HG03060 (cell line): ENCODE results near the gene CA5B.
"Not testable (repeated sequence)": the region's sequence is repeated elsewhere in the genome, so short reads cannot be mapped to it uniquely, and the experiment has no call there.

Source experiments
- ATAC-seq: cut with Tn5 transposase; IDR thresholded peaks from one replicate; pipeline ENCODE4 v1.9.1; 2021; ENCODE audit warnings: low read depth, moderate number of reproducible peaks; ENCODE audit not compliant: unreplicated experiment

Gene CA5B

GRCh38 chrX:15812192-15812938 is 74.3 kb downstream of the CA5B start:
- no peak for ATAC-seq

DNA sequence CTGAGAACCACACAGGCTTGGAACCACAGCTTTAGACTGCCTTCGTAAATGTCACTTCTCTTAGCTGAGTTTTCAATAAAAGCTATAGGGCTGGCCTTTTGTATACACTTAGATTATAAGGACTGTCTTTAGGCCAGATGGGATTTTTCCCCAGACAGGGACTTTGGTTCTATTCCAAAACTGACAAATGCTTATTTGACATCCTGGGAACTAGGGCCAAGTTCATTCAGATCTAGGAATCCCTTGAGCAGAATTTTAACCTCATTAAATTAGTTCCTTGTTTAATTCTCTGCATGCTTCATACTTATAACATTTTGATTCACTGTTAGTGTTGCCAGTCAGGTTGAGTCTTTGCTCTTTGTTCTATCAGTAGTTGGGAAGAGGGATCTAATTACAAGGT is 75.3 kb downstream of the CA5B start:
- no peak for ATAC-seq

DNA sequence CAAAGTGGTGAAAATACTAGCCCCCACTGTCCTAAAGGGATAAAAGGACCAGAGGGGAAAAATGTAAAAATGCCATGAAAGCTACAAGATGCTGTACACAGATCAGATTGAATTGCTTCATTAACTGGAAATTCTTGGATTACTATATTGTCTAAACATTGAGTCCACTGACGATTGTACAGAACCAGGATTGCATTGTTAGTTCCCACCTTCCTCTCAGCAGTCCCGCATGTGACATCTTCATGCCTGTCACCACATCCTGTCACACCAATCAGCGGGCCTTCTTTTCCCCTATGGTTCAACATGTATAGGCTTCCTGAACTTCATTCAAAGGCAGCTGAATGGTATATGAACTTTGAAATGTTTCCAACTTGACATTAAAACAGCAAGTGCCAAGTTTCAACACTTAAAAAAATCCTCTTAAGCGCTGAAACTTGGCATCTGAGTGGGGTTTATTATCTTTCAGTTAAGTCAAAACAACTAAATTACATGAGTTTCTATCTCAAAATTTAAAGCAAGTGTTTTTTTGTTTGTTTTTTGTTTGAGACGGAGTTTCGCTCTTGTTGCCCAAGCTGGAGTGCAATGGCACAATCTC is 76.8 kb downstream of the CA5B start:
- ATAC-seq = no peak

GRCh38 chrX:15815779-15816437 is 77.8 kb downstream of the CA5B start:
- no peak for ATAC-seq

DNA sequence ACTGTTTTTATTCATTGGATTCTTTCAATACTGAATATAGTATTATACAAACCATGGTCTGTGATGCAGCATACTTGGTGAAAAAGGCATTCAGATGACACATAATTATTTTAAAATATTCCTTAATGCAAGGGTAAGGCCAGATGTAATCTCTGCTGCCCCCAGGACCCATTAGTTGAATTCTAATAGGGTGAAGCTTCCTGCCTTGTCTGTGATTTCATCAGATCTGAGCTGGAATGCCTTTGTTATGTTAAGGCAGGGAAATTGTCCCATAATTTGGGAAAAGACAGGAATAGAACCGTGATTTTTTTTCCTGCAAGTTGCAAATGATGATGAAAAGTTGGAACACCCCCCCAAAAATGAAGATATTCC is 78.4 kb downstream of the CA5B start:
- ATAC-seq = no peak

GRCh38 chrX:15816886-15817285 is 78.8 kb downstream of the CA5B start:
- ATAC-seq = no peak

DNA sequence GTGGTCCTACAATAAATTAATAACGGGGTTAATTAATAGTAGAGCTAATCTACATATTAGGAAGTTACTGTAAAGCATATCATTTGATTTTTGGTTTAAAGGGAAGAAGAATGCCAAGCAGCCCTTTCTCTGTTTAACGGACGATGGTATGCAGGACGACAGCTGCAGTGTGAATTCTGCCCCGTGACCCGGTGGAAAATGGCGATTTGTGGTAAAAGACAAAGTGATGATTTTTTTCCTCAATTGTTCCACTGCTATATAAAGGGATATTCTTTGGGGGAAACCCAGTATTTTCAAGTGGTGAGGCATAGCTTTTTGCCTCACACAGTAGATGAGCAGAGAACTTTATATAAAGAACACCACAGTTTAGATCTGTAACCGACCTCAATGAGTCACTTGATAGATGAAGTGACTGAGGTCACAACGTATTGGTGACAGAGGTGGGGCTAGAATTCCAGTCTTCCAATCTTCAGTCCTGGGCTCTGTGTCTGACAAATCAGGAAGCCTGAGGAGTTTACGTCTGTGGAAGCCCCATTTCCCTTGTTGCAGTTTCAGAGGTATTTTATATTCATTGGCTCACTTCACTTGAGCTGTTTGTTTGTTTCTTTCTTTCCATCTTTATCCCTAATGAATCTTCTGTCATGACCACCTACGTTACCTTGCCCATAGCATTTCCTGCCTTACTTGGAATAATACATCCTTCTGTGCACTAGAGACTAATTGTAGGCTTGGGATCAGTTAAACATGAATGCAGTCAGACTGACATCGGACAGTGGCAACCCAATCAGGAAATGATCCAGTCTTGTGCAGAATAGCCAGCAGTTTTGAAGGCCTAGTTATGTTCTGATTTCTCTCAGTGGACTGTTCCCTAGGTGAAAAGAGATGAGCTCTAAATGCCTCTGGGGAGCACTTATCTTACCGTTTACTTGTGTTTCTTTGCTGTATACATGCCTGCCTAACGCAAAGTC is 82.3 kb downstream of the CA5B start:
- no peak for ATAC-seq

DNA sequence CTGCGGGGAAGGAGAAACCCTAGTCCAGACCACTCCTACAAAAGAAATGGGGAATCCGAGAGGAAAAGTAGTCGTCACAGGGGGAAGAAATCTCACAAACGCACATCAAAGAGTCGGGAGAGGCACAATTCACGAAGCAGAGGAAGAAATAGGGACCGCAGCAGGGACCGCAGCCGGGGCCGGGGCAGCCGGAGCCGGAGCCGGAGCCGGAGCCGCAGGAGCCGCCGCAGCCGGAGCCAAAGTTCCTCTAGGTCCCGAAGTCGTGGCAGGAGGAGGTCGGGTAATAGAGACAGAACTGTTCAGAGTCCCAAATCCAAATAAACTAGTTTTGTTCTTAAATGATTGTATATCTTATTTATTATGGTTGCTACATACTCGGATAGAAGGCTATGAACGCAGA is 84.9 kb downstream of the CA5B start:
- ATAC-seq = no peak

GRCh38 chrX:15825936-15826335 is 87.9 kb downstream of the CA5B start:
- ATAC-seq = no peak

DNA sequence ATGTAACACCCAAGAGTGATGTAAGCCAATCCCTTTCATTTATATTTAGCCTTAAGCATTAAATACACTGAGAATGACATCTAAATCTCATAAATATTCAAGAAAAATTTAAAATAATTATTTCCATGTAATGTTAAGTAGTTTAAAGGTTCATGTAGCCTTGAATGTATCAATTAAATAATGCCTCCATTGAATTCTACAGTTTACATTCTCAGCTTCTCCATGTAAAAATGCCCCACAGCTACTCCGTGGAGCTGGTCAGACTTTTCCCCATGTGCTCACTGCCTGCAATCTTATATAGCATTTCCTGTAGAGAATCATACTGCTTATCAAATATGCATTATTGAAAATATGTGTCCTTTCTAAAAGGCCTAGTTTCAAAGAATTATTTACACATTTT is 91.1 kb downstream of the CA5B start:
- ATAC-seq = no peak

DNA sequence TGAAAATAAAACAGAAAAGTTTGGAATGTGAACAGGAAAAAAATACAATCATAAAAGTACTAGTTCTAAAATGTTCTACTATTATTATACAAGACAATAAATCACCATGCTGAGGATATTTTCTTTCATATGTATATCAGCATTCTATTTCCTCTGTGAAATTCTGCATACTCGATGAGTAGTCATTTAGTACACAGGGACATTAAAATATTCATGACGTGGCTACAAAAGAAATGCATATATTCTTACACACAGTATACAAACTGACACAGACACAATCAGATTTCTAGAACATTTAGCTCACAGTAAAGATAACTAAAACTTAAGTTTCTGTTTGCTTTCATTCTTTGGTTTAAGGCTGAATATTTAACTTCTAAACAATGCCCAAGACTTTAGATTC is 93.3 kb downstream of the CA5B start:
- ATAC-seq = not testable (repeated sequence)

GRCh38 chrX:15834053-15834452 is 96.0 kb downstream of the CA5B start:
- no peak for ATAC-seq

GRCh38 chrX:15834827-15835595 is 96.9 kb downstream of the CA5B start:
- ATAC-seq = no peak
